SU-DHL-6 (cell line): Measurements from ENCODE around the gene ANKFY1.

Source experiments
- EZH2phosphoT487 ChIP-seq: fragments of 200-600 bp; sonication (generic), shearing (Covaris generic); conservative IDR thresholded peaks from 2 replicates; pipeline ENCODE4 v1.6.1; 2018; ENCODE audit warnings: mild to moderate bottlenecking, antibody characterized with exemption, low read length, moderate library complexity, mixed read lengths
- TF ChIP-seq, protein P1 (sequence below): fragments of 200-600 bp; sonication (generic); IDR thresholded peaks from one replicate; pipeline ENCODE4 v1.5.1; 2017; ENCODE audit warnings: antibody characterized with exemption, mild to moderate bottlenecking, low read length, moderate library complexity; ENCODE audit not compliant: insufficient read depth, poor library complexity, severe bottlenecking

DNA sequence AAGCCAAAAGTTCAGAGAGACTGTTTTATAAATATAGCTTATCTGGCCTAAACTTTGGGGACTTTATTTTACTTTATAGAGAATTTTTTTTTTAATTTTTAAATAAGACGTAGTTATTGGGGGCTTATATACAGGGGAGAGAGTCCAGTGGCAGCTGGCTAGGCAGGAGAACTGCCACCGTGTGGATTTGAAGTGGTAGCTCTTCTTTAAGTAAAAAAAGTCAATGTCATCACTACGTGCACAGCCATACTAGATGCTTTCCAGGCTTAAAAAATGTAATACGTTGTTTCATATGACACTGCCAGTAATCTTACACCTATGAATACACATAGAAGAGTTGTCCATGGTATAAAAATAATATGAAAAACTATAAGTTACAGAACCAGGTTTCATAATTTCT lies 31.9 kb upstream of the ANKFY1 start:
- TF ChIP-seq, protein P1, sequence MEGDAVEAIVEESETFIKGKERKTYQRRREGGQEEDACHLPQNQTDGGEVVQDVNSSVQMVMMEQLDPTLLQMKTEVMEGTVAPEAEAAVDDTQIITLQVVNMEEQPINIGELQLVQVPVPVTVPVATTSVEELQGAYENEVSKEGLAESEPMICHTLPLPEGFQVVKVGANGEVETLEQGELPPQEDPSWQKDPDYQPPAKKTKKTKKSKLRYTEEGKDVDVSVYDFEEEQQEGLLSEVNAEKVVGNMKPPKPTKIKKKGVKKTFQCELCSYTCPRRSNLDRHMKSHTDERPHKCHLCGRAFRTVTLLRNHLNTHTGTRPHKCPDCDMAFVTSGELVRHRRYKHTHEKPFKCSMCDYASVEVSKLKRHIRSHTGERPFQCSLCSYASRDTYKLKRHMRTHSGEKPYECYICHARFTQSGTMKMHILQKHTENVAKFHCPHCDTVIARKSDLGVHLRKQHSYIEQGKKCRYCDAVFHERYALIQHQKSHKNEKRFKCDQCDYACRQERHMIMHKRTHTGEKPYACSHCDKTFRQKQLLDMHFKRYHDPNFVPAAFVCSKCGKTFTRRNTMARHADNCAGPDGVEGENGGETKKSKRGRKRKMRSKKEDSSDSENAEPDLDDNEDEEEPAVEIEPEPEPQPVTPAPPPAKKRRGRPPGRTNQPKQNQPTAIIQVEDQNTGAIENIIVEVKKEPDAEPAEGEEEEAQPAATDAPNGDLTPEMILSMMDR = no peak
- no peak for TF ChIP-seq EZH2phosphoT487
